ENCODE measurements around the gene PBX3.

Gene PBX3

GRCh38 chr9:126002476-126003350, 255.5 kb downstream of the PBX3 start:
- H3K27ac ChIP-seq (ENCODE audit: low read depth, low read length) = no peak overlapping the region
- peaks cover 1% of the 10 kb centered on the region; the same call in 1 of the 2 replicates for H3K9me3 ChIP-seq (ENCODE audit: insufficient read depth, low read length)
- H3K9ac ChIP-seq (ENCODE audit: low read length) = no peak overlapping the region
- no peak overlapping the region for H2AFZ ChIP-seq (ENCODE audit: low read depth, low read length, severe bottlenecking)
- no peaks in the 10 kb centered on the region for H3K79me2 ChIP-seq (ENCODE audit: insufficient read depth, low read length)
- no peaks in the 10 kb centered on the region for H4K20me1 ChIP-seq (ENCODE audit: low read depth, low read length)
- no peaks in the 10 kb centered on the region for H3K27me3 ChIP-seq (ENCODE audit: low read length)
- no peaks in the 10 kb centered on the region for H3F3A ChIP-seq (ENCODE audit: insufficient read depth)
- no peak overlapping the region for H3K4me2 ChIP-seq (ENCODE audit: low read depth, low read length, poor library complexity, severe bottlenecking)
- TF ChIP-seq EZH2phosphoT487 (conservative IDR thresholded peaks at IDR 0.05; ENCODE audit: low read length) (no peak), CTCF (IDR thresholded peaks at IDR 0.05; ENCODE audit: insufficient read depth, low read length, poor library complexity, severe bottlenecking) (no peak)
- no peaks in the 10 kb centered on the region for H3K9me2 ChIP-seq (replicated peaks; ENCODE audit: insufficient read depth, low read length)
- H3K4me3 ChIP-seq (ENCODE audit: insufficient read depth, low read length, poor library complexity, severe bottlenecking) = no peak overlapping the region
- no peaks in the 10 kb centered on the region for H3K36me3 ChIP-seq (ENCODE audit: low read length)

GRCh38 chr9:126009047-126009446, 261.9 kb downstream of the PBX3 start:
- H3K27me3 ChIP-seq (ENCODE audit: low read length) = no peaks in the 10 kb centered on the region
- no peaks in the 10 kb centered on the region for H3F3A ChIP-seq (ENCODE audit: insufficient read depth)
- H3K27ac ChIP-seq (ENCODE audit: low read depth, low read length) = no peak overlapping the region
- H3K4me3 ChIP-seq (ENCODE audit: insufficient read depth, low read length, poor library complexity, severe bottlenecking) = no peak overlapping the region
- H2AFZ ChIP-seq (ENCODE audit: low read depth, low read length, severe bottlenecking) = no peak overlapping the region
- no peaks in the 10 kb centered on the region for H3K79me2 ChIP-seq (ENCODE audit: insufficient read depth, low read length)
- H3K9me2 ChIP-seq (replicated peaks; ENCODE audit: insufficient read depth, low read length) = no peaks in the 10 kb centered on the region
- no peak overlapping the region for H3K4me2 ChIP-seq (ENCODE audit: low read depth, low read length, poor library complexity, severe bottlenecking)
- H3K9me3 ChIP-seq (ENCODE audit: insufficient read depth, low read length) = peaks cover 17% of the 10 kb centered on the region; the same call in 1 of the 2 replicates
- H3K36me3 ChIP-seq (ENCODE audit: low read length) = no peaks in the 10 kb centered on the region
- H4K20me1 ChIP-seq (ENCODE audit: low read depth, low read length) = no peaks in the 10 kb centered on the region
- no peak for TF ChIP-seq CTCF (IDR thresholded peaks at IDR 0.05; ENCODE audit: insufficient read depth, low read length, poor library complexity, severe bottlenecking)
- no peak for TF ChIP-seq EZH2phosphoT487 (conservative IDR thresholded peaks at IDR 0.05; ENCODE audit: low read length)
- H3K9ac ChIP-seq (ENCODE audit: low read length) = no peak overlapping the region

GRCh38 chr9:126014726-126015125, 267.6 kb downstream of the PBX3 start:
- Histone ChIP-seq H3K9me3 (ENCODE audit: insufficient read depth, low read length) (no peaks in the 10 kb centered on the region), H3K79me2 (ENCODE audit: insufficient read depth, low read length) (no peaks in the 10 kb centered on the region), H3K4me3 (ENCODE audit: insufficient read depth, low read length, poor library complexity, severe bottlenecking) (no peak overlapping the region), H3K9ac (ENCODE audit: low read length) (no peak overlapping the region), H3K9me2 (replicated peaks; ENCODE audit: insufficient read depth, low read length) (no peaks in the 10 kb centered on the region), H3K27me3 (ENCODE audit: low read length) (no peaks in the 10 kb centered on the region), H3K36me3 (ENCODE audit: low read length) (no peaks in the 10 kb centered on the region), H2AFZ (ENCODE audit: low read depth, low read length, severe bottlenecking) (no peak overlapping the region), H4K20me1 (ENCODE audit: low read depth, low read length) (no peaks in the 10 kb centered on the region), H3F3A (ENCODE audit: insufficient read depth) (no peaks in the 10 kb centered on the region), H3K4me2 (ENCODE audit: low read depth, low read length, poor library complexity, severe bottlenecking) (no peak overlapping the region), H3K27ac (ENCODE audit: low read depth, low read length) (no peak overlapping the region)
- no peak for TF ChIP-seq EZH2phosphoT487 (conservative IDR thresholded peaks at IDR 0.05; ENCODE audit: low read length)
- TF ChIP-seq CTCF (IDR thresholded peaks at IDR 0.05; ENCODE audit: insufficient read depth, low read length, poor library complexity, severe bottlenecking) = no peak
